Stimulated activated CD4-positive, alpha-beta T cell treated with anti-CD3 and anti-CD28 coated beads, Interleukin-2, amount 100 ng/mL, for 4 hours (primary cell): ENCODE results near the gene METTL3.

ENCODE experiments used
- DNase-seq: peaks from one replicate; pipeline ENCODE4 v3.0.0-alpha.2; 2020; ENCODE audit warnings: low read depth

METTL3 gene

DNA sequence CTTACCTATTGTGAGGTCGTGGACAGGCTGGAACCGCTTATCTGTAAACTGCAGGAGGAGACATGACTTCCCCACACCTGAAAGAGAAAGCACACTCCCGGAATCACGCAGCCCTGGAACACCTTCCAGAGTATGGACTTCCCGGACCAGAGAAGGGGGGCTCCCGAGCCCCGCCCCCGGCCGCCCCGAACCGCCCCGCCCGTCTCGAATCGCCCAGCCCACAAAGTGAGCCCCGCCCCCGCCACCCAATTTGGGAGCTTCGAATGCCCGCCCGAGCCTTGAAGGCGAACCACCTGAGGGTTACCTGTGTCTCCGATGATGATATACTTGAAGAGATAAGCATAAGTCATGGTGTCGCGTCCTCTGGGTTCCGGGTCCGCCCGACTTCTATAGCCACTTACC lies 34.6 kb downstream of the METTL3 start:
- DNase-seq, result peak; percentile 75

DNA sequence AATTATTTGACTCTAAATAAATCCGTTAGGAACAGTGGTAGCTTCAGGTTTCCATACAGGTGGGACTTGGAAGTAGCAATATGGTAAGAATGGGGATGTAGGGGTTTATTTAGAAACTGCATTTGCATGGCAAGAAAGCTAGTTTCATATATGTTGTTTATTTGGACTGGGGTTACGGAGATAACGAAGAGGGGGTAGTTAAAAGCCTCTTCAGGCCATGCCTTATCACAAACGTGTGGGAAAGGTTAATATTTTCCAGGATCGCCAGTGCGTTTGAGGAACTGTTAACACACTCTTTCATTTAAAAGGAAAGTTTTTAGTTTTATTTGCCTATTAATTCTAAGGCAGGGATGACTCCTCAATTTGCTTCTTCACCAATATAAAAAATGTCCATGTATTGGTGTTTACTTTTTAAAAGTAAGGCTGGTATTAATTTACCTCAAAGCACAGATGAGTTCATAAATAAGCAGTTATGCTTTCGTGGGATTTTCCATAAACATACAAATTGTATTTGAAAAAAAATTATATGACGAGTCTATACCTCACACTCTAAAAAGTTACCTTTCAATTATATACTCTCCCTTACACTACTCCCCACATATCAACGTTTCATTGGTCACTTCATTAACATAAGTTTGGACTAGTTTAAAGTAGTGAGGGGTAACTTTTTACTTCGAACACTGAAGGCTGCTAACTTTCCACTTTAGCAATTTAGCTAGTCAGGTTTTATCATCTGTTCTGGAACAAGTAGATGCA lies 35.2 kb downstream of the METTL3 start:
- no peak for DNase-seq

DNA sequence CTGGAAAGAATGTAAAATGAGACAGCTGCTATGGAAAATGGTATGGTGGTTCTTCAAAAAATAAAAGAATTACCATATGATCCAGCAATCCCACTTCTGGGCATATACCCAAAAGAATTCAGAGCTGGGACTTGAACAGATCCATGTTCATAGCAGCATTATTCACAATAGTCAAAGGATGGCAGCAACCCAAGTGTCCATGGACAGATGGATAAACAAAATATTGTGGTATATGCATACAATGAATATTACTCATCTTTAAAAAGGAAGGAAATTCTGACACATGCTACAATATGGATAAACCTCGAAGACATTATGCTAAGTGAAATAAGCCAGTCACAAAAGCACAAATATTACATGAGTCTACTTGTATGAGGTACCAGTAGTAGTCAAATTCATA lies 43.5 kb downstream of the METTL3 start:
- no peak for DNase-seq

DNA sequence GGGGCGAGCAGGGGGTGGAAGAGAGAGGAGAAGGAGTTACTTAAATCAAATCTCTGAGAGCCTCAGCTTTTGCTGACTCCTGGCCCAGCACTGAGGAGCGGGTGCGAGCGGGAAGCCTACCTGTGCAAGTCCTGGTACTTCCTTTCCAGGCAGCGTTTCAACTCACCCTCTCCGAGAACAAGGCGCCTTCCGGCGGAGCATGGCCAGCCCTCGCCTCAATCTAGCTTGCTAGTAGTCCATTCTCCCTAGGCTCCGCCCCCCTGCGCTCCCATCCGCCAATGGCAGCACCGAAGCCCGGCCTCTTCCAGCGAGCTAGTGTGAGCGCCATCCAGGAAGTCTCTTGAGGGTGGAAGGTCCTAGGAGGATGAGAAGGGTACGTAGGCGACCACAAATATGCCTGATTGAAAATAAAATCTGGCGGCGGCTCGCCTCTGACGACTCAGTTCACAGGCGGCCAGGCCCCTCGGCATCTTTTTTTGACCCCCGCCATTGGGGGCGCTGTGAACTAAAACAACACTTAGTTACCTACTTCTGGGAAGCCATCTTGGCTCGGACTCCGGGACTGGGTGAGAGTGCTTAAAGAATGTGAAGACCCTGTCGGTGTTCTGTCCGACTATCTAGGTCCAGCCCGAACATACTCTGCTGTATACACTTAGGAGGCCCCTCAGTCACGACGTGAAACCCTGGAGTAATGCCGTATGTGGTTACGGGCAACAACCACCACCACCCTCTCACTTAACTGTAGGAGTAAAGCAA lies 55.0 kb downstream of the METTL3 start, which contains the start of gene CHD8:
TSS of gene CHD8 (minus strand) at position 212 of the 756 bp plus-strand sequence. CDS start 24,480 bp downstream, outside the sequence.
- DNase-seq, result peak; percentile 99

DNA sequence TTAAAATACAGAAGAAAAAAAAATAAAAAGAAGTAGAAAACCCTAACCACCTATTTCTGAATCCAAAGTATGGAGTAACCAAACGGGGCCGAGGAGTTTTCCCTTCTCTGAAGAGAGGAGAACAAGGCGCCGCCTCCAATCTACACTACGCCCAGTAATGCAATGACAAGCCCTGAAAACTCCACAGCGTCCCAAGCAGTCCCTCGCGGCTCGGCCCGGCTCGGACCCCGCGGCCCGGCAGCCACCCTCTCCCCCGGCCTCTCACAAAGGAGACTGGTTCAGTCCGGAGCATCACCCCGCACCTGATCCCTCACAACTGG lies 55.6 kb downstream of the METTL3 start:
- no peak for DNase-seq

DNA sequence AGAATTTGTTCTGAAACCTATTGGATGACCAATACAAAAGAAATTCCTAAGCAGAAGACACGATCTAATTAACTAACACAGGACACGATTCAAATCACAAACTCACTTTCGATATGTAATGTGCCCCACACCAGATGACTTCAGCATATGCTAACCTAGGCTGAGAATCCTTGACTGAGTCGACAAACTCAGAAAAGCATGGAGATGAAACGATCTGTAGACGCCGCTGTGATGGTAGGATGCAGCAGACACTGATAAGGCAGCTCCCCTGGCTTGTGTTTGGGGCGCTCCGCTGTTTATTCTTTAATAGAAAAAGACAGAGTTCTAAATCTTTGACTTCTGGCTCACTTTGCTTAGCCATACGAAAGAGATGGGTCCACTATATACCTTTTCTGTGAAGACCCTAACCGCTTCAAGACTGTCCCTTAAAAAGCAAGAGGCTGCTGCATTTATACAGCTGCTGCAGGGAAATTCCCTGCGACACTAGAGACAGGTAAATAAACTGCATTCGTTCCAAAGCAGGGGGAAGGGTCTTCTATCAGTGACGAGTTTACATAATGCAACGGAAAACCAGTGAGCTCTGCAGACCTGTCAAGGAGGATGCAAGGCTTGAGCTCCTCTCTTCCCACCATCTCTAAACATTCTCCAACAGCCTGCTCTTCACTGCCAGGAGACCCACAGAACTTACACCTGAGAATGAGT lies 56.1 kb downstream of the METTL3 start:
- DNase-seq, result no peak

DNA sequence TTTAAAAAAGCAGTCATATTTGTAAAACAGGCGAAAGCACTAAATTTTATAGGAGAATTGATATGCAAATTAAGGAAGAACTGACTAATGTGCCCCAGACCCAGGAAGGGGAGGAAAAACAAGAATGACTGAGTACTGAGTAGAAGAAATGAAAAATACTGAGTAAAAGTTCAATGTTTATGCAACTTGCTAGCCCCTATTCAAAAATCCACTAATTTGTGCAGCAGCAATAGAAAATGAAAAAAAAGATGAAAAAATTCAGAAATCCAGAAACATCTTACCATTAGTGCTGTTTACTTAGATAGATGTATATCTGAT lies 61.3 kb downstream of the METTL3 start:
- DNase-seq, result no peak
